ENCODE data around the gene PGPEP1.
A peak's percentile ranks its signal among the peaks of the same experiment; 100 is the strongest.
"Not testable (repeated sequence)": the region's sequence is repeated elsewhere in the genome, so short reads cannot be mapped to it uniquely, and the experiment has no call there.

PGPEP1 gene

GRCh38 chr19:18332917-18333530 lies 7.4 kb upstream of the PGPEP1 start:
- DNase-seq (ENCODE audit: low spot score): no peak

GRCh38 chr19:18333680-18334079 lies 6.7 kb upstream of the PGPEP1 start:
- no peak for DNase-seq (ENCODE audit: low spot score)

GRCh38 chr19:18336121-18336520 lies 4.3 kb upstream of the PGPEP1 start:
- no peak for DNase-seq (ENCODE audit: low spot score)

DNA sequence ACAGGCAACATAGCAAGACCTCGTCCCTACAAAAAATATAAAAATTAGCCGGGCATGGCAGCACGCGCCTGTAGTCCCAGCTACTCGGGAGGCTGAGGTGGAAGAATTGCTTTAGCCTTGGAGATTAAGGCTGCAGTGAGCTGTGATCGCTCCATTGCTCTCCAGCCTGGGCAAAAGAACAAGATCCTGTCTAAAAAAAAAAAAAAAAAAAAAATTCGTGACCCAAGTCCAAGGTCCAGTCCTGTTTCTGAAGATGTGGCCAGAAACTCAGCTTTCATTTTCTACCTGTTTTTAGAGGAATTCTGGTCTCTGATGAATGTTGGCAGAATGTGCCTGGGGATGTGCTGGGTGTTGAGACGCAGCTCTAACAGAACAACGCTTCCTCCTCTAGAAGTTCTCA lies 1.9 kb upstream of the PGPEP1 start:
- no peak for DNase-seq (ENCODE audit: low spot score)

DNA sequence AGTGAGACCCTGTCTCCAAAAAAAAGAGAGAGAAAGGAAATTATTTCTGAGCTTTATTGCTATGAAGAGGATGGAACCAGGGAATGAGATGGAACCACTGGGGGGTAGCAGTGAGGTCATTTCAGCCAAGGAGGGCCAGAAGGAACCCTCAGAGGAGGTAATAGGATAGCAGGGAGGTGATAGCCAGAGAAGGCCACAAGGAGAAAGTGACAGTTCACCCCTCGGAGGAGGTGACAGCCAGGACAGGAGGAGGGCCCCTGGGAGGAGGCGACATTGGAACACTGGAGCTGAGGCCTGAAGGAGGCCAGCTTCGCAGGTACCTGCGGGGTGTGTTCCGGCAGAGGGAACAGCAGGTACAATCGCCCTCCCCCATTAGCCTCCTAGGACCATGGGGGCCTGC lies 675 bp upstream of the PGPEP1 start:
- no peak for DNase-seq (ENCODE audit: low spot score)

DNA sequence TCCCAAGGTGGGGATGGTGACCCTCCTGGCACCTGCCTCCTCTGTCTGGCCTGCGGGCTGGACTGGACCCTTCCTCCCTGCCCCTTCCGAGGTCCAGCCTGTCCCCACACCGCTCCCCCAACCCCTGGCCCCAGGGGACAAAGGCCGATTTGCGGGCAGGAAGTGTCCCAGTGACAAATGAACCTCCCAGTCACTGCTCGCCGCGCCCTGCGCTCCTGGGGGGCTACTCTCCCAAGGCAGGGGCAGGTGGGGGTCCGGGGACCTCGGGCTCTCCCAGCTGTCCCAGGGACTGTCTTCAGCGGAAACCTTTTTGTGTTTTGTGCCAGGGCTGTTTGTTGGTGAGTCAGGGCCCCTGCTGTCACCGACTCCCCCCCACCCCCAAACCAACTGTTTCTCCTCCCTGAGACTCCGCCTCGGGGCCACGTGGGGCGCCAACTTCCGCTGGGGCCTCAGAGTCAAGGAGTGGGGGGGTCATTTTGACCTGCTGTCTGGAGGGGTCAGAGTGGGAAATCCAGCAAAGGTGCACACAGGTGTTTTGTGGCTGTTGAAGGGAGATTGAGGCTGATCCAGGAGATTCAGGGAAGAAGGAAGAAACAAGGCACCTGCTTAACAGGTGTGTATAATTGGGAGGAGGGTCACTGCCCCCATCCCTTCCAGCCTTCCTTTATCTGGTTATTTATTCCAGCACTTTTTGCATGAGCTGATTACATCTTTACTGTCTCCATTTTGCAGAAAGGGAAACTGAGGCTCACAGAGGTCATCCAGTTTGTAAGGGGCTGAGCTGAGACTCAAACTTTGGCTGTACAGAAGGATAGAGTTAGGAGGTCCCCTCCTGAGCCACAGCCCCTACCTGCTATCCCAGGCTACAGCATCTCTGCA lies 831 bp downstream of the PGPEP1 start:
- no peak for DNase-seq (ENCODE audit: low spot score)

DNA sequence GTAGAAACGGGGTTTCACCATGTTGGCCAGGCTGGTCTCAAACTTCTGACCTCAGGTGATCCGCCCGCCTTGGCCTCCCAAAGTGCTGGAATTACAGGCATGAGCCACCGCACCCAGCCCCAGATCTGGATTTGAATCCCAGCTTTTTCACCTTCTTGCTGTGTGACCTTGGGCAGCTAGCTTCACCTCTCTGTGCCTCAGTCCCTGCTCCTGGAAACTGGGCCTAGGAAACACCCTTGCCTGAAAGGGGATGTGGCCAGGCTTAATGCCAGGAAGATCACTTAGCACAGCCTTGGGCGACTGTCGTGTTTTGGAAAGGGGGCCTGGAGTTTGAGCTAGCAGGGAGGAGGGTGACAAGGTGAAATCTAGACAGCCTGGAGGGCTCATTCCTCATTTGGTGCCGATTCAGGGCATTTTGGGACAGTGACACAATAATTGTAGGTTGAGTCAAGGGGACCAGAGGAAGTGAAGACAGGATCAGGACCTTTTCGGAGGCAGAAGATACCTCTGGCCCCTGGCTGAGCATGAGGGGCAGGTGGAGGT lies 1.8 kb downstream of the PGPEP1 start:
- DNase-seq (ENCODE audit: low spot score): no peak

GRCh38 chr19:18344582-18344950 lies 4.2 kb downstream of the PGPEP1 start:
- DNase-seq (ENCODE audit: low spot score): no peak

DNA sequence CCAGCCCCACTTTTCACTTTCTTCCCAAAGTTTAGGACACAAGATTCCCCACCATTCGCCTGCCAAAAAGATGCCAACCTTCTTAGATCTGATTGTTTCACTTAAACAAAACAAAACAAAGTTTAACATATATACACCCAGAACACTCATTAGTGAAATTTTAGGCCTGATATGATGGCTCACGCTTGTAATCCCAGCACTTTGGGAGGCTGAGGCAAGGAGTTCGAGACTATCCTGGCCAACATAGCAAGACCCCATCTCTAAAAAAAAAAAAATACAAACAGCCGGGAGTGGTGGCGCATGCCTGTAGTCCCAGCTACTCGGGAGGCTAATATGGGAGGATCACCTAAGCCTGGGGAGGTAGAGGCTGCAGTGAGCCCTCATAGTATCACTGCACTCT lies 4.9 kb downstream of the PGPEP1 start:
- DNase-seq (ENCODE audit: low spot score): no peak

GRCh38 chr19:18346091-18346490 lies 5.7 kb downstream of the PGPEP1 start:
- DNase-seq (ENCODE audit: low spot score): no peak

- DNase-seq (ENCODE audit: low spot score): no peak
Observed at GRCh38 chr19:18348171-18348570, 7.8 kb downstream of the PGPEP1 start.

DNA sequence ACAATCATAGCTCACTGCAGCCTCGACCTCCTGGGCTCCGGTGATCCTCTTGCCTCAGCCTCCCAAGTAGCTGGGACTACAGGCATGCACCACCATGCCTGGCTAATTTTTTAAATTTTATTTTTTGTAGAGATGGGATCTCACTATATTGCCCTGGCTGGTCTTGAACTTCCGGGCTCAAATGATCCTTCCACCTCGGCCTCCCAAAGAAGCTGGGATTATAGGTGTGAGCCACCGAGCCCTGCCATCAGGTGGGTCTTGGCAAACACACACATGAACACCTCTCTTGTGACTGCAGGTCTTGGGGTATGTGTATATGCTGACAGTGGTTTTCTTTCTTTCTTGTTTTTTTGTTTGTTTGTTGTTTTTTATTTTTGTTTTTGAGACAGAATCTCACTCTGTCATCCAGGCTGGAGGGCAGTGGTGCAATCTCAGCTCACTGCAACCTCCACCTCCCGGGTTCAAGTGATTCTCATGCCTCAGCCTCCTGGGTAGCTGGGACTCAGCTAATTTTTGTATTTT lies 8.5 kb downstream of the PGPEP1 start:
- DNase-seq (ENCODE audit: low spot score): not testable (repeated sequence)

GRCh38 chr19:18349524-18350128 lies 9.2 kb downstream of the PGPEP1 start:
- peak; percentile 81 for DNase-seq (ENCODE audit: low spot score)

DNA sequence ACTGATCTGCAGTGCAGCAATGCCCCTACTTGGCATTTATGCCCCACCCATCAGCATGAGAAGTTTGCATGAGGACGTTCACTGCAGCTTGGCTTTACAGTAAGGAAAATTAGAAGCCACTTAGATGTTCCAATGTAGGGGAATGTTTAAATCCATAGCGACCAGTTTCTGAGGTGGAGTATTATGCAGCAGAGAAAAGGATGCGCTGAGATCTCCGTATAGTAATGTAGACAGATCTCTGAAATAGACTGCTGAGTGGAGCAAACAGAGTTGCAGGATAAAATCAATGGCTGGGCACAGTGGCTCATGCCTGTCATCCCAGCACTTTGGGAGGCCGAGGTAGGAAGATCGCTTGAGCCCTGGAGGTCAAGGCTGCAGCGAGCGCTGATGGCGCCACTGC lies 10.1 kb downstream of the PGPEP1 start:
- no peak for DNase-seq (ENCODE audit: low spot score)

DNA sequence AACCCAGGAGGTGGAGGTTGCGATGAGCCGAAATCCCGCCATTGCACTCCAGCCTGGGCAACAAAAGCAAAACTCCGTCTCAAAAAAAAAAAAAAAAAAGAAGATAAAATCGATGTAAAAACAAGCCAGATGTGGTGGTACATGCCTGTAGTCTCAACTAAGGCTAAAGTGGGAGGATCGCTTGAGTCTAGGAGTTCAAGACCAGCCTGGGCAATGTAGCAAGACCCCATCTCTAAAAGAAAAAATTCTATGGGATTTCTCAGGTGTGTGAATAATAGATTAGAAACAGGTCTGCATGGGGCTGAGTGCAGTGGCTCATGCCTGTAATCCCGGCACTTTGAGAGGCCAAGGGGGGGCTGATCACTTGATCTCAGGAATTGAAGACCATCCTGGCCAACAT lies 11.1 kb downstream of the PGPEP1 start:
- no peak for DNase-seq (ENCODE audit: low spot score)

DNA sequence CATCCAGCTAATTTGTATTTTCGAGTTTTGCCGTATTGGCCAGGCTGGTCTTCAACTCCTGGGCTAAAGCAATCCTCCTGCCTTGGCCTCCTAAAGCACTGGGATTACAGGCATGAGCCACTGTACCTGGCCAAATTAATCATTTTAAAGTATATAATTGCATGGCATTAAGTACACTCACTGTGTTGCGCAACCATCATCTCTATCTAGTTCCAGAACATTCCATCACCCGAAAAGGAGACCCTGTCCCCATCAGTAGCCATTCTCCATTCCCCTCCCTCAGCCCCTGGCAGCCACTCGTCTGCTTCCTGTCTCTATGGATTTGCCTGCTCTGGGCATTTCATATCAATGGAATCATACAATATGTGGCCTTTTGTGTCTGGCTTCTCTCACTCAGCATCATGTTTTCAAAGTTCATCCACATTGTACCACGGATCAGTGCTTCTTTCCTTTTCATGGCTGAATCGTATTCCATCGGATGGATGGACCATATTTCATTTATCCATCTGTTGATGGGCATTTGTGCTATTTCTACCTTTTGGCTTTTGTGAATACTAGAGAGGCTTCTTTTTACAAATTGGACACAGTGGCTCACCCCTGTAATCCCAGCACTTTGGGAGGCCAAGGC lies 13.1 kb downstream of the PGPEP1 start:
- DNase-seq (ENCODE audit: low spot score): no peak

- not testable (repeated sequence) for DNase-seq (ENCODE audit: low spot score)
Observed at GRCh38 chr19:18354743-18355142, 14.3 kb downstream of the PGPEP1 start.

GRCh38 chr19:18357041-18357440 lies 16.6 kb downstream of the PGPEP1 start:
- DNase-seq (ENCODE audit: low spot score): no peak

- DNase-seq (ENCODE audit: low spot score): no peak
Observed at GRCh38 chr19:18361646-18362045, 21.2 kb downstream of the PGPEP1 start.

GRCh38 chr19:18362934-18363542 lies 22.6 kb downstream of the PGPEP1 start:
- DNase-seq (ENCODE audit: low spot score): no peak

DNA sequence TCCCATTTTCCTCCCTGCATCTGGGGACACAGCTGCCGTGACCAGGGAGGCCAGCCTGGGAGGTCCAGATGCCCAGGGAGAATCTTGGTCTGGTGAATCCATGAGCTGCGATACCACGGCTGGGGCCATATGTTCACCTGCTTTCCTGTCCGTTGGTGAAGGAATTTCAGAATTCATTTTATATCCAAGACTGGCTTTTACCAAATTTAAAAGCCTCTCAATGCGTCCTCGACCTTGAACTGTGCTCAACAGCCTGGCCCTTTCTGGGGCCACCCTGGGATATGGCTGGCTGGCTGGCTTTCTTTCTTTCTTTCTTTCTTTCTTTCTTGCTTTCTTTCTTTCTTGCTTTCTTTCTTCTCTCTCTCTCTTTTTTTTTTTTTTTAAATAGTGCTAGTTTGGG lies 23.4 kb downstream of the PGPEP1 start:
- DNase-seq (ENCODE audit: low spot score): no peak

DNA sequence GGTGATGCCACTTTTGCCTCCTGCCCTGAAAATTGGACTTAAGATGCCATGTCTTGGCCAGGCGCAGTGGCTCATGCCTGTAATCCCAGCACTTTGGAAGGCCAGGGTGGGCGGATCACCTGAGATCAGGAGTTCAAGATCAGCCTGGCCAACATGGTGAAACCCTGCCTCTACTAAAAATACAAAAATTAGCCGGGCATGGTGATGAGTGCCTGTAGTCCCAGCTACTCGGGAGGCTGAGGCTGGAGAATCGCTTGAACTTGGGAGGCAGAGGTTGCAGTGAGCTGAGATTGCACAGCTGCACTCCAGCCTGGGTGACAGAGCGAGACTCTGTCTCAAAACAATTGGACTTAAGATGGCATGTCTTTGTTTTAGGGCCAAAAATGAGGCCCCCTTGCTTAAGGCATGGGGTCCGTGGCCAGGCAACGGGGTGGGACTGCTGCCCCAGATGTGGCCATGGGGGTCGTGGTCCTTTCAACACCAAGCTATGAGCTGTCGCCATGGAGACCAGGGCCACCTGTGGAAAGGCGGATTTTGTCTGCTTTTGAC lies 24.0 kb downstream of the PGPEP1 start:
- DNase-seq (ENCODE audit: low spot score): not testable (repeated sequence)

All from COLO829 (cell line).